Colonic mucosa (tissue), 4 donors: ENCODE measurements around the gene MUSTN1. TPM values are rescaled to one million over a fixed set of nuclear protein-coding genes. Genes with fewer than 3 reads are reported as not detected.

Experiments
- DNase-seq: peaks from one replicate; pipeline ENCODE4 v3.0.0-alpha.2; 2020
- H3K27ac ChIP-seq: fragments of 200-600 bp; one replicate; pipeline ENCODE4 v1.8.0; 2021
- H3K27me3 ChIP-seq: fragments of 200-600 bp; one replicate; pipeline ENCODE4 v1.8.0; 2021
- H3K36me3 ChIP-seq: fragments of 200-600 bp; one replicate; pipeline ENCODE4 v1.8.0; 2021
- H3K4me1 ChIP-seq: fragments of 200-600 bp; one replicate; pipeline ENCODE4 v1.8.0; 2021; ENCODE audit warnings: mild to moderate bottlenecking
- H3K4me3 ChIP-seq: fragments of 200-600 bp; one replicate; pipeline ENCODE4 v1.8.0; 2021
- H3K9ac ChIP-seq, 2 donors: one replicate each; pipeline ENCODE4 v1.7.0; 2013; ENCODE audit warnings: control low read depth in 2 of 2, low read depth in 2 of 2, low read length in 2 of 2
- H3K9me3 ChIP-seq: fragments of 200-600 bp; one replicate; pipeline ENCODE4 v1.8.0; 2021
- intact Hi-C: fragments of 100-400 bp; cut with DNase I; formaldehyde crosslinking; loops from one replicate; pipeline ENCODE4 v1.14.1; 2022
- total RNA-seq, 2 donors: library from RNA; stranded (reverse); fragmentation: NEBNext Ultra II Directional in 1 of 2; extraction: Animal tissue kit (Norgen Biotek cat#: 25700) in 1 of 2; gene quantifications; one replicate each; pipeline ENCODE4 v1.2.1, GENCODE V29; 2021
- TF ChIP-seq, protein P1 (sequence below): fragments of 200-600 bp; IDR thresholded peaks from one replicate; pipeline ENCODE4 v1.8.0; 2022; ENCODE audit warnings: antibody characterized with exemption, mild to moderate bottlenecking
- donor health status: healthy.
- donor health status: DM: no; HTN: no; CAD: no.
- donor health status: DM: no; HTN: no; CAD: no.

MUSTN1 gene
- total RNA-seq, 2 donors from 2014 or later = 1.5 to 3.2 TPM

- no peak for DNase-seq
- H3K4me1 ChIP-seq = no peaks in the 10 kb centered on the region
- intact Hi-C loops = no loop called here
- no peaks in the 10 kb centered on the region for H3K27me3 ChIP-seq
- H3K4me3 ChIP-seq = no peak overlapping the region
- H3K36me3 ChIP-seq = no peaks in the 10 kb centered on the region
- H3K9ac ChIP-seq = no peak overlapping the region
- H3K27ac ChIP-seq = no peak overlapping the region
- TF ChIP-seq, protein P1, sequence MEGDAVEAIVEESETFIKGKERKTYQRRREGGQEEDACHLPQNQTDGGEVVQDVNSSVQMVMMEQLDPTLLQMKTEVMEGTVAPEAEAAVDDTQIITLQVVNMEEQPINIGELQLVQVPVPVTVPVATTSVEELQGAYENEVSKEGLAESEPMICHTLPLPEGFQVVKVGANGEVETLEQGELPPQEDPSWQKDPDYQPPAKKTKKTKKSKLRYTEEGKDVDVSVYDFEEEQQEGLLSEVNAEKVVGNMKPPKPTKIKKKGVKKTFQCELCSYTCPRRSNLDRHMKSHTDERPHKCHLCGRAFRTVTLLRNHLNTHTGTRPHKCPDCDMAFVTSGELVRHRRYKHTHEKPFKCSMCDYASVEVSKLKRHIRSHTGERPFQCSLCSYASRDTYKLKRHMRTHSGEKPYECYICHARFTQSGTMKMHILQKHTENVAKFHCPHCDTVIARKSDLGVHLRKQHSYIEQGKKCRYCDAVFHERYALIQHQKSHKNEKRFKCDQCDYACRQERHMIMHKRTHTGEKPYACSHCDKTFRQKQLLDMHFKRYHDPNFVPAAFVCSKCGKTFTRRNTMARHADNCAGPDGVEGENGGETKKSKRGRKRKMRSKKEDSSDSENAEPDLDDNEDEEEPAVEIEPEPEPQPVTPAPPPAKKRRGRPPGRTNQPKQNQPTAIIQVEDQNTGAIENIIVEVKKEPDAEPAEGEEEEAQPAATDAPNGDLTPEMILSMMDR = no peak
- no peaks in the 10 kb centered on the region for H3K9me3 ChIP-seq
Measured at GRCh38 chr3:52848617-52849016, 13.8 kb upstream of the MUSTN1 start.

DNA sequence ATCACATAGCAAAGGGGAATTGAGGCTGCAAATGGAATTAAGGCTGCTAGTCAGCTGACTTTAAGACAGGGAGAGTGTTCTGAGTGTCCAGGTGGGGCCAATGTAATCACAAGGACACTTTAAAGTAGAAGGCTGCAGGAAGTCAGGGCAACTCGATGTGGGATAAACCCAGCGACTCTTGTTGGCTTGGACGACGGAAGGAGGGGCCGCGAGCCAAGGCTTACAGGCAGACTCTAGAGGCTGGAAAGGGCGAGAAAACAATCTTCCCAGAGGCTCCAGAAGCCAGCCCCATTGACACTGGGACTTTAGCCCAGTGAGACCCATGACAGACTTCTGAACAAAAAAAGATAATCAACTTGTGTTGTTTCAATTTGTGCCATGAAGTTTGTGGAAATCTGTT, 12.9 kb upstream of the MUSTN1 start:
- Histone ChIP-seq H3K9ac (no peak overlapping the region), H3K4me1 (no peaks in the 10 kb centered on the region), H3K4me3 (no peak overlapping the region), H3K27ac (no peak overlapping the region), H3K9me3 (no peaks in the 10 kb centered on the region), H3K27me3 (no peaks in the 10 kb centered on the region), H3K36me3 (no peaks in the 10 kb centered on the region)
- DNase-seq = no peak
- TF ChIP-seq, protein P1 = no peak
- intact Hi-C loops = no loop called here

DNA sequence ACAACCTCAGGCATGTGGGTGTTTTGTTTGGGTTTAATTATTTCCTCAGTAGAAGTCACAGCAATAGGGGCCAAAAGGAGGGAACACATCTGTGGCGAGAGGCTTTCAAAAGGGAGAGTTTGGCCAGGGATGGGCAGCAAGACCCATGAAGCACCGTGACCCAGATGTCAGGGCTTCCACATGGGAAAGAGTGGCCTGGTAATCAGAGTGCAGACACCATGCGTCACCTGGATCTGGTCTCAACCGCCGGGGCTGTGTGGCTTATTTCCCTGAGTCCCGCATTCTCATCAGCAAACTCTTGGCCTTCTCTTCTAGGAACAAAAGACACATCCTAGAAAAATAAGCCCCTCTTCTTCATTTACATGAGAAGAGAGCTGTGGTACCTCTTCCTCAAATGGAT, 12.4 kb upstream of the MUSTN1 start:
- intact Hi-C loops = no loop called here
- no peaks in the 10 kb centered on the region for H3K9me3 ChIP-seq
- no peaks in the 10 kb centered on the region for H3K27me3 ChIP-seq
- TF ChIP-seq, protein P1 = no peak
- no peak overlapping the region for H3K4me3 ChIP-seq
- no peak overlapping the region for H3K9ac ChIP-seq
- no peak for DNase-seq
- no peaks in the 10 kb centered on the region for H3K4me1 ChIP-seq
- H3K36me3 ChIP-seq = no peaks in the 10 kb centered on the region
- H3K27ac ChIP-seq = no peak overlapping the region

GRCh38 chr3:52846432-52846965, 11.7 kb upstream of the MUSTN1 start:
- H3K27ac ChIP-seq = no peak overlapping the region
- no peak for DNase-seq
- H3K27me3 ChIP-seq = no peaks in the 10 kb centered on the region
- no peak overlapping the region for H3K4me3 ChIP-seq
- no peak overlapping the region for H3K9ac ChIP-seq
- TF ChIP-seq, protein P1 = no peak
- H3K36me3 ChIP-seq = no peaks in the 10 kb centered on the region
- intact Hi-C loops = no loop called here
- H3K4me1 ChIP-seq = no peaks in the 10 kb centered on the region
- H3K9me3 ChIP-seq = no peaks in the 10 kb centered on the region

GRCh38 chr3:52845691-52846431, 11.0 kb upstream of the MUSTN1 start:
- intact Hi-C loops = no loop called here
- Histone ChIP-seq H3K4me1 (no peaks in the 10 kb centered on the region), H3K27ac (peak overlapping the region; percentile 17), H3K9me3 (no peaks in the 10 kb centered on the region), H3K4me3 (no peak overlapping the region), H3K36me3 (no peaks in the 10 kb centered on the region), H3K27me3 (no peaks in the 10 kb centered on the region), H3K9ac (no peak overlapping the region)
- TF ChIP-seq, protein P1 = peak; percentile 40
- DNase-seq = no peak
